Measurements from ENCODE around the gene PRICKLE1. TPM values are rescaled to one million over a fixed set of nuclear protein-coding genes. Genes with fewer than 3 reads are reported as not detected.
A peak's percentile ranks its signal among the peaks of the same experiment; 100 is the strongest.

The PRICKLE1 gene
- total RNA-seq, 1 experiment from 2014 or later = 20.1 TPM

- peaks cover 16% of the 10 kb centered on the region for H3K27me3 ChIP-seq (ENCODE audit: control insufficient read depth, insufficient read depth, low read length)
- peak; percentile 93 for ATAC-seq
- H3K36me3 ChIP-seq (ENCODE audit: control insufficient read depth, insufficient read depth, low read length) = no peaks in the 10 kb centered on the region
- peak overlapping the region; percentile 71 for H3K27ac ChIP-seq (ENCODE audit: low read length)
- no peaks in the 10 kb centered on the region for H3K9me3 ChIP-seq (ENCODE audit: control insufficient read depth, insufficient read depth, low read depth, low read length)
- CTCF ChIA-PET = interaction anchor here (0.6 to 1.3 kb wide), 4 partner anchors 20 to 87 kb away, joined by 4 to 7 read pairs (median 4); no protein-coding TSS in a partner anchor
- BruUV-seq (replicated peaks) = no TSS peak
- H3K4me3 ChIP-seq (ENCODE audit: low read depth in 2 of 2, low read length in 2 of 2) = peak overlapping the region; percentile 54 to 65
- intact Hi-C loops (cut with micrococcal nuclease; ENCODE audit: unreplicated experiment) (loop anchor here (5.0 kb wide), 1 partner anchor 799 kb away; no protein-coding TSS in a partner anchor), in situ Hi-C loops (cut with HindIII; ENCODE audit: low pct_unique_long_range_greater_than_20kb, low sequenced_read_pairs) (no loop called here)
- POLR2A ChIA-PET = no interaction called here
- no peak for TF ChIP-seq REST (IDR thresholded peaks at IDR 0.05; ENCODE audit: insufficient read depth in 1 of 2, low read depth in 2 of 2, low read length in 1 of 2)
- TF ChIP-seq CTCF (IDR thresholded peaks at IDR 0.05) = peak; percentile 98
- no peak for TF ChIP-seq TCF7L2 (IDR thresholded peaks at IDR 0.05; ENCODE audit: low read depth, low read length)
- TF ChIP-seq SIN3A (IDR thresholded peaks at IDR 0.05; ENCODE audit: borderline replicate concordance, insufficient read depth, low read depth, low read length) = 0 out of 2 replicates have a peak, but pooled peaks have one; percentile 61
- no peak; the same call in 1 of the 2 replicates for TF ChIP-seq POLR2AphosphoS5 (IDR thresholded peaks at IDR 0.05; ENCODE audit: low read depth, low read length)
- no peak for DNase-seq (ENCODE audit: low read depth, low spot score)
- H3K4me1 ChIP-seq (ENCODE audit: control insufficient read depth, insufficient read depth, low read length) = peaks cover 15% of the 10 kb centered on the region; the same call in 1 of the 2 replicates
Observed at GRCh38 chr12:42482748-42483520, 106.6 kb downstream of the PRICKLE1 start.

- H3K4me1 ChIP-seq (ENCODE audit: control insufficient read depth, insufficient read depth, low read length) = peaks cover 15% of the 10 kb centered on the region; the same call in 1 of the 2 replicates
- no peaks in the 10 kb centered on the region for H3K36me3 ChIP-seq (ENCODE audit: control insufficient read depth, insufficient read depth, low read length)
- H3K27ac ChIP-seq (ENCODE audit: low read length) = peak overlapping the region; percentile 71
- no peaks in the 10 kb centered on the region for H3K9me3 ChIP-seq (ENCODE audit: control insufficient read depth, insufficient read depth, low read depth, low read length)
- intact Hi-C loops (cut with micrococcal nuclease; ENCODE audit: unreplicated experiment) = loop anchor here (5.0 kb wide), 1 partner anchor 800 kb away; no protein-coding TSS in a partner anchor
- H3K4me3 ChIP-seq (ENCODE audit: low read depth in 2 of 2, low read length in 2 of 2) = peak overlapping the region; percentile 54 to 65
- peak; percentile 31 for ATAC-seq
- POLR2A ChIA-PET = no interaction called here
- peaks cover 16% of the 10 kb centered on the region for H3K27me3 ChIP-seq (ENCODE audit: control insufficient read depth, insufficient read depth, low read length)
- in situ Hi-C loops (cut with HindIII; ENCODE audit: low pct_unique_long_range_greater_than_20kb, low sequenced_read_pairs) = no loop called here
- BruUV-seq (replicated peaks) = no TSS peak
- CTCF ChIA-PET = interaction anchor here (0.6 to 0.7 kb wide), 2 partner anchors 21 to 87 kb away, joined by 4 read pairs; no protein-coding TSS in a partner anchor
- TF ChIP-seq SIN3A (IDR thresholded peaks at IDR 0.05; ENCODE audit: borderline replicate concordance, insufficient read depth, low read depth, low read length) (no peak), POLR2AphosphoS5 (IDR thresholded peaks at IDR 0.05; ENCODE audit: low read depth, low read length) (no peak), TCF7L2 (IDR thresholded peaks at IDR 0.05; ENCODE audit: low read depth, low read length) (no peak), REST (IDR thresholded peaks at IDR 0.05; ENCODE audit: insufficient read depth in 1 of 2, low read depth in 2 of 2, low read length in 1 of 2) (no peak), CTCF (IDR thresholded peaks at IDR 0.05) (no peak)
- no peak for DNase-seq (ENCODE audit: low read depth, low spot score)
Observed at GRCh38 chr12:42482041-42482747, 107.4 kb downstream of the PRICKLE1 start.
